Measurements from ENCODE around the gene KIN.
"Not testable (repeated sequence)": the region's sequence is repeated elsewhere in the genome, so short reads cannot be mapped to it uniquely, and the experiment has no call there.

Gene KIN

GRCh38 chr10:7817984-7818294 is 30.1 kb upstream of the KIN start:
- 0% methylated on average over 10 of the region's 10 CpGs for WGBS, 2 experiments
- Histone ChIP-seq H3K27me3 (ENCODE audit: control insufficient read depth, insufficient read depth, low read length, poor library complexity, severe bottlenecking) (peaks cover 10% of the 10 kb centered on the region), H3K4me1 (ENCODE audit: control insufficient read depth, insufficient read depth, low read length) (no peaks in the 10 kb centered on the region), H3K9me3 (ENCODE audit: control insufficient read depth, low read length) (no peaks in the 10 kb centered on the region), H3K4me3 (ENCODE audit: insufficient read depth, low read depth, low read length) (peak overlapping the region; percentile 86), H3K36me3 (ENCODE audit: control insufficient read depth, insufficient read depth, low read length) (no peaks in the 10 kb centered on the region), H3K27ac (ENCODE audit: insufficient read depth, low read depth, low read length, poor library complexity, severe bottlenecking) (no peak overlapping the region)

GRCh38 chr10:7817576-7817975 is 29.8 kb upstream of the KIN start:
- WGBS, 2 experiments = 19 to 20% methylated on average over 10 to 12 of the region's 12 CpGs

GRCh38 chr10:7813481-7813880 is 25.7 kb upstream of the KIN start:
- Histone ChIP-seq H3K4me1 (ENCODE audit: control insufficient read depth, insufficient read depth, low read length) (no peaks in the 10 kb centered on the region), H3K9me3 (ENCODE audit: control insufficient read depth, low read length) (no peaks in the 10 kb centered on the region), H3K27me3 (ENCODE audit: control insufficient read depth, insufficient read depth, low read length, poor library complexity, severe bottlenecking) (peaks cover 10% of the 10 kb centered on the region), H3K27ac (ENCODE audit: insufficient read depth, low read depth, low read length, poor library complexity, severe bottlenecking) (no peak overlapping the region), H3K4me3 (ENCODE audit: insufficient read depth, low read depth, low read length) (no peak overlapping the region), H3K36me3 (ENCODE audit: control insufficient read depth, insufficient read depth, low read length) (no peaks in the 10 kb centered on the region)
- 56 to 59% methylated on average over 3 of the region's 3 CpGs for WGBS, 2 experiments

More at GRCh38 chr10:7817576-7817975, 29.8 kb upstream of the KIN start:
- no peaks in the 10 kb centered on the region for H3K4me1 ChIP-seq (ENCODE audit: control insufficient read depth, insufficient read depth, low read length)
- H3K36me3 ChIP-seq (ENCODE audit: control insufficient read depth, insufficient read depth, low read length) = no peaks in the 10 kb centered on the region
- H3K9me3 ChIP-seq (ENCODE audit: control insufficient read depth, low read length) = no peaks in the 10 kb centered on the region
- H3K4me3 ChIP-seq (ENCODE audit: insufficient read depth, low read depth, low read length) = peak overlapping the region; percentile 86
- H3K27me3 ChIP-seq (ENCODE audit: control insufficient read depth, insufficient read depth, low read length, poor library complexity, severe bottlenecking) = peaks cover 10% of the 10 kb centered on the region
- no peak overlapping the region for H3K27ac ChIP-seq (ENCODE audit: insufficient read depth, low read depth, low read length, poor library complexity, severe bottlenecking)

GRCh38 chr10:7811743-7812142 is 23.9 kb upstream of the KIN start:
- not testable (repeated sequence) for H3K27me3 ChIP-seq (ENCODE audit: control insufficient read depth, insufficient read depth, low read length, poor library complexity, severe bottlenecking); H3K4me1 ChIP-seq (ENCODE audit: control insufficient read depth, insufficient read depth, low read length); H3K9me3 ChIP-seq (ENCODE audit: control insufficient read depth, low read length); H3K27ac ChIP-seq (ENCODE audit: insufficient read depth, low read depth, low read length, poor library complexity, severe bottlenecking); H3K4me3 ChIP-seq (ENCODE audit: insufficient read depth, low read depth, low read length); H3K36me3 ChIP-seq (ENCODE audit: control insufficient read depth, insufficient read depth, low read length)
- 86 to 87% methylated on average over 7 of the region's 7 CpGs for WGBS, 2 experiments

- Histone ChIP-seq H3K36me3 (ENCODE audit: control insufficient read depth, insufficient read depth, low read length) (peaks cover 2% of the 10 kb centered on the region), H3K9me3 (ENCODE audit: control insufficient read depth, low read length) (no peaks in the 10 kb centered on the region), H3K4me1 (ENCODE audit: control insufficient read depth, insufficient read depth, low read length) (no peaks in the 10 kb centered on the region), H3K4me3 (ENCODE audit: insufficient read depth, low read depth, low read length) (no peak overlapping the region), H3K27me3 (ENCODE audit: control insufficient read depth, insufficient read depth, low read length, poor library complexity, severe bottlenecking) (peaks cover 3% of the 10 kb centered on the region), H3K27ac (ENCODE audit: insufficient read depth, low read depth, low read length, poor library complexity, severe bottlenecking) (no peak overlapping the region)
- WGBS, 2 experiments = 94 to 96% methylated on average over 3 to 5 of the region's 5 CpGs
Observed at GRCh38 chr10:7811000-7811399, 23.2 kb upstream of the KIN start.

- H3K27me3 ChIP-seq (ENCODE audit: control insufficient read depth, insufficient read depth, low read length, poor library complexity, severe bottlenecking) = peaks cover 3% of the 10 kb centered on the region
- no peaks in the 10 kb centered on the region for H3K9me3 ChIP-seq (ENCODE audit: control insufficient read depth, low read length)
- no peak overlapping the region for H3K27ac ChIP-seq (ENCODE audit: insufficient read depth, low read depth, low read length, poor library complexity, severe bottlenecking)
- WGBS, 2 experiments = 92 to 96% methylated on average over 7 of the region's 7 CpGs
- H3K4me3 ChIP-seq (ENCODE audit: insufficient read depth, low read depth, low read length) = no peak overlapping the region
- H3K4me1 ChIP-seq (ENCODE audit: control insufficient read depth, insufficient read depth, low read length) = no peaks in the 10 kb centered on the region
- peaks cover 4% of the 10 kb centered on the region for H3K36me3 ChIP-seq (ENCODE audit: control insufficient read depth, insufficient read depth, low read length)
Observed at GRCh38 chr10:7810443-7810842, 22.6 kb upstream of the KIN start.

GRCh38 chr10:7808686-7809267 is 21.0 kb upstream of the KIN start:
- Histone ChIP-seq H3K4me1 (ENCODE audit: control insufficient read depth, insufficient read depth, low read length) (no peaks in the 10 kb centered on the region), H3K27me3 (ENCODE audit: control insufficient read depth, insufficient read depth, low read length, poor library complexity, severe bottlenecking) (no peaks in the 10 kb centered on the region), H3K27ac (ENCODE audit: insufficient read depth, low read depth, low read length, poor library complexity, severe bottlenecking) (no peak overlapping the region), H3K36me3 (ENCODE audit: control insufficient read depth, insufficient read depth, low read length) (peaks cover 9% of the 10 kb centered on the region), H3K4me3 (ENCODE audit: insufficient read depth, low read depth, low read length) (no peak overlapping the region), H3K9me3 (ENCODE audit: control insufficient read depth, low read length) (no peaks in the 10 kb centered on the region)
- WGBS, 2 experiments = 73 to 95% methylated on average over 3 to 4 of the region's 4 CpGs

GRCh38 chr10:7804741-7805140 is 16.9 kb upstream of the KIN start:
- WGBS, 2 experiments = 45 to 50% methylated on average over 2 of the region's 2 CpGs
- H3K27me3 ChIP-seq (ENCODE audit: control insufficient read depth, insufficient read depth, low read length, poor library complexity, severe bottlenecking) = no peaks in the 10 kb centered on the region
- H3K9me3 ChIP-seq (ENCODE audit: control insufficient read depth, low read length) = no peaks in the 10 kb centered on the region
- H3K36me3 ChIP-seq (ENCODE audit: control insufficient read depth, insufficient read depth, low read length) = peaks cover 16% of the 10 kb centered on the region
- no peak overlapping the region for H3K4me3 ChIP-seq (ENCODE audit: insufficient read depth, low read depth, low read length)
- H3K4me1 ChIP-seq (ENCODE audit: control insufficient read depth, insufficient read depth, low read length) = no peaks in the 10 kb centered on the region
- no peak overlapping the region for H3K27ac ChIP-seq (ENCODE audit: insufficient read depth, low read depth, low read length, poor library complexity, severe bottlenecking)

- Histone ChIP-seq H3K4me1 (ENCODE audit: control insufficient read depth, insufficient read depth, low read length) (no peaks in the 10 kb centered on the region), H3K9me3 (ENCODE audit: control insufficient read depth, low read length) (no peaks in the 10 kb centered on the region), H3K27me3 (ENCODE audit: control insufficient read depth, insufficient read depth, low read length, poor library complexity, severe bottlenecking) (no peaks in the 10 kb centered on the region), H3K36me3 (ENCODE audit: control insufficient read depth, insufficient read depth, low read length) (peaks cover 16% of the 10 kb centered on the region), H3K4me3 (ENCODE audit: insufficient read depth, low read depth, low read length) (no peak overlapping the region), H3K27ac (ENCODE audit: insufficient read depth, low read depth, low read length, poor library complexity, severe bottlenecking) (no peak overlapping the region)
- 94 to 97% methylated on average over 6 of the region's 6 CpGs for whole genome bisulfite sequencing, 2 experiments
Observed at GRCh38 chr10:7804216-7804615, 16.4 kb upstream of the KIN start.

GRCh38 chr10:7802606-7803005 is 14.8 kb upstream of the KIN start:
- H3K9me3 ChIP-seq (ENCODE audit: control insufficient read depth, low read length) = no peaks in the 10 kb centered on the region
- peaks cover 18% of the 10 kb centered on the region for H3K36me3 ChIP-seq (ENCODE audit: control insufficient read depth, insufficient read depth, low read length)
- no peak overlapping the region for H3K4me3 ChIP-seq (ENCODE audit: insufficient read depth, low read depth, low read length)
- WGBS, 2 experiments = 94 to 95% methylated on average over 4 of the region's 4 CpGs
- H3K4me1 ChIP-seq (ENCODE audit: control insufficient read depth, insufficient read depth, low read length) = no peaks in the 10 kb centered on the region
- H3K27me3 ChIP-seq (ENCODE audit: control insufficient read depth, insufficient read depth, low read length, poor library complexity, severe bottlenecking) = no peaks in the 10 kb centered on the region
- no peak overlapping the region for H3K27ac ChIP-seq (ENCODE audit: insufficient read depth, low read depth, low read length, poor library complexity, severe bottlenecking)

- Histone ChIP-seq H3K4me3 (ENCODE audit: insufficient read depth, low read depth, low read length) (no peak overlapping the region), H3K36me3 (ENCODE audit: control insufficient read depth, insufficient read depth, low read length) (peaks cover 13% of the 10 kb centered on the region), H3K9me3 (ENCODE audit: control insufficient read depth, low read length) (no peaks in the 10 kb centered on the region), H3K4me1 (ENCODE audit: control insufficient read depth, insufficient read depth, low read length) (no peaks in the 10 kb centered on the region), H3K27ac (ENCODE audit: insufficient read depth, low read depth, low read length, poor library complexity, severe bottlenecking) (no peak overlapping the region), H3K27me3 (ENCODE audit: control insufficient read depth, insufficient read depth, low read length, poor library complexity, severe bottlenecking) (no peaks in the 10 kb centered on the region)
- WGBS, 2 experiments = 93% methylated on average over 6 of the region's 6 CpGs
Observed at GRCh38 chr10:7797582-7797981, 9.8 kb upstream of the KIN start.
